Measurements from ENCODE around the gene EIF2D. TPM values are rescaled to one million over a fixed set of nuclear protein-coding genes. Genes with fewer than 3 reads are reported as not detected.

Gene EIF2D
- total RNA-seq, 4 donors from 2014 or later: 20.0 to 66.0 (median 34.9) TPM

DNA sequence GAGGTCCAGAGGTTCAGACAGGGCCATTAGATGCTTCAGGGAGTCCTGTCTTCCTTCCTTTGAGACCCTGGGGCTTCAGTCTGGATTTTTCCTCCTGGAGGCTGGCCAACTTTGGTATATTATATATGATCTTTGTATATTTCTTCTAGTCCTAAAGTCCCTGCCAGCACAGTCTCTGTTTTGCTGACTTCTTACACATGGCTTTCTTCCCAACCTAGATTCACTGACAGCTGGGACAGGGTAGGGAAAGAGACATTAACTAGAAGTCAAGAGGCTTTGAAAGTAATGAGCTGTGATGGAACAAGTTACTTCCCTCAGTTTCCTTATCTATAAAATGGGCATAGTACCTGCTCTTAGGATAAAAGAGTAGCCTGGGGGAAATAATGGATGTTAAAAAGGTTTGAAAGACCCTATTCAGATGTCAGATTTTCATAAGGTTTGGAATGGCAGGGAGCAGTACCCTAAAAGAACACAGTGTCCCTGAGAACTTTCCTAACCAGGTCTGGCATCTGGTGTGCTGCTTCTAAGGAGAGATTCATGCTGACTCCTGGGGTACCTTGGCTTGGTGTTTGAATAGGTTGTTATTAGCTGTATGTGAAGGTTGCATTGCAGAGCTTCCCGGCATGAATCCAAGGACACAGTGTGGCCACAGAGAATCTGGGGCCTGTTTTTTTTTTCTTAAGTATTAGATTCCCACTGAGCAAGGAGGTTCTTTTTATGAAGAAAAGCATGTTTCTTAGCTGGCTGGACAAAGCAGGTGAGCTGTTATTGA lies 57.4 kb downstream of the EIF2D start:
- no peak for TF ChIP-seq POLR2A (IDR thresholded peaks at IDR 0.05)
- TF ChIP-seq, protein P1, sequence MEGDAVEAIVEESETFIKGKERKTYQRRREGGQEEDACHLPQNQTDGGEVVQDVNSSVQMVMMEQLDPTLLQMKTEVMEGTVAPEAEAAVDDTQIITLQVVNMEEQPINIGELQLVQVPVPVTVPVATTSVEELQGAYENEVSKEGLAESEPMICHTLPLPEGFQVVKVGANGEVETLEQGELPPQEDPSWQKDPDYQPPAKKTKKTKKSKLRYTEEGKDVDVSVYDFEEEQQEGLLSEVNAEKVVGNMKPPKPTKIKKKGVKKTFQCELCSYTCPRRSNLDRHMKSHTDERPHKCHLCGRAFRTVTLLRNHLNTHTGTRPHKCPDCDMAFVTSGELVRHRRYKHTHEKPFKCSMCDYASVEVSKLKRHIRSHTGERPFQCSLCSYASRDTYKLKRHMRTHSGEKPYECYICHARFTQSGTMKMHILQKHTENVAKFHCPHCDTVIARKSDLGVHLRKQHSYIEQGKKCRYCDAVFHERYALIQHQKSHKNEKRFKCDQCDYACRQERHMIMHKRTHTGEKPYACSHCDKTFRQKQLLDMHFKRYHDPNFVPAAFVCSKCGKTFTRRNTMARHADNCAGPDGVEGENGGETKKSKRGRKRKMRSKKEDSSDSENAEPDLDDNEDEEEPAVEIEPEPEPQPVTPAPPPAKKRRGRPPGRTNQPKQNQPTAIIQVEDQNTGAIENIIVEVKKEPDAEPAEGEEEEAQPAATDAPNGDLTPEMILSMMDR (IDR thresholded peaks at IDR 0.05): no peak
- Histone ChIP-seq H3K27me3 (no peaks in the 10 kb centered on the region), H3K36me3 (no peaks in the 10 kb centered on the region), H3K27ac (peak overlapping the region in 3 of 4 donors; percentile 47 to 99 (median 84)), H3K9me3 (no peaks in the 10 kb centered on the region), H3K4me1 (peaks cover 0 to 24% (median 15%) of the 10 kb centered on the region in 4 donors), H3K4me3 (no peak overlapping the region)
- DNase-seq: no peak

DNA sequence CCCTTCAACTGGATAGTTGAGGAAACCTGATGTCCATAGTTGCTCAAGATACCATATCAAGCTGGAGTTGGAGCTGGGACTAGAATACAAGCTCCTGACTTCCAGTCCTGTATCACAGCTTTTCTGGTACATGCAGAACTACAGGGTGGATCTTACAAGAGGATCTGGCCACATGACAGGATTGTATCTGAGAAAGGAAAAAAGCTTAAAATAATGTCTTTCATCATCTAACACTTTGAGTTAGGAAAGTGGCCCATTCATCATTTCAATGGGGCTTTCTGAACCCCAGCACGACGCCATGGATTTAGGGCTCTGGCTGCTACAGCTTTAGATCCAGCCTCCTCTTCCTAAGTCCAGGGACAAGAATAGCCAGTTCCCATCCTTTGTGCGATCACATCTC lies 58.1 kb downstream of the EIF2D start:
- TF ChIP-seq, protein P1 (IDR thresholded peaks at IDR 0.05): no peak
- no peak for TF ChIP-seq POLR2A (IDR thresholded peaks at IDR 0.05)
- no peak overlapping the region for H3K4me3 ChIP-seq
- H3K27me3 ChIP-seq: no peaks in the 10 kb centered on the region
- no peaks in the 10 kb centered on the region for H3K36me3 ChIP-seq
- peak overlapping the region in 1 of 4 donors; percentile 99 for H3K27ac ChIP-seq
- H3K4me1 ChIP-seq: peaks cover 0 to 22% (median 15%) of the 10 kb centered on the region in 4 donors
- no peak for DNase-seq
- no peaks in the 10 kb centered on the region for H3K9me3 ChIP-seq

DNA sequence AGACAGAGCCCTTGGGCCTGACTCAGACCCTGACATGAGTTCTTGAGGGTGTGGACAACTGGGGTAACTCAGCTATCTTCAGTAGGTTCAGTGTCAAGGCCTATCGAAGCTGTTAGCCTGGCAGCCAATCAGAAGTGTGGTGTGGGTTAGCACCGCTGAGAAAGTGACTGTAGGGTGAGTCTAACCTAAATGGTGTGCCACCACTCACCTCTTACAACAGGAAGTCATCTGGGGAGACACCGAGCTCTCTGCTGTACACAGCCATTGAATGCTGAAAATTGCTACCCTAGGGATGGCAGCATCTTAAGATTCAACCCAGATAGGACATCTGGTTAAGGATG lies 60.3 kb downstream of the EIF2D start:
- TF ChIP-seq, protein P1 (IDR thresholded peaks at IDR 0.05): no peak
- no peak for TF ChIP-seq POLR2A (IDR thresholded peaks at IDR 0.05)
- Histone ChIP-seq H3K36me3 (no peaks in the 10 kb centered on the region), H3K4me1 (peaks cover 0 to 22% (median 11%) of the 10 kb centered on the region in 4 donors), H3K27ac (peak overlapping the region in 3 of 4 donors; percentile 18 to 44 (median 34)), H3K4me3 (no peak overlapping the region), H3K9me3 (no peaks in the 10 kb centered on the region), H3K27me3 (no peaks in the 10 kb centered on the region)
- DNase-seq: peak in 2 of 3 donors; percentile 47 to 72

DNA sequence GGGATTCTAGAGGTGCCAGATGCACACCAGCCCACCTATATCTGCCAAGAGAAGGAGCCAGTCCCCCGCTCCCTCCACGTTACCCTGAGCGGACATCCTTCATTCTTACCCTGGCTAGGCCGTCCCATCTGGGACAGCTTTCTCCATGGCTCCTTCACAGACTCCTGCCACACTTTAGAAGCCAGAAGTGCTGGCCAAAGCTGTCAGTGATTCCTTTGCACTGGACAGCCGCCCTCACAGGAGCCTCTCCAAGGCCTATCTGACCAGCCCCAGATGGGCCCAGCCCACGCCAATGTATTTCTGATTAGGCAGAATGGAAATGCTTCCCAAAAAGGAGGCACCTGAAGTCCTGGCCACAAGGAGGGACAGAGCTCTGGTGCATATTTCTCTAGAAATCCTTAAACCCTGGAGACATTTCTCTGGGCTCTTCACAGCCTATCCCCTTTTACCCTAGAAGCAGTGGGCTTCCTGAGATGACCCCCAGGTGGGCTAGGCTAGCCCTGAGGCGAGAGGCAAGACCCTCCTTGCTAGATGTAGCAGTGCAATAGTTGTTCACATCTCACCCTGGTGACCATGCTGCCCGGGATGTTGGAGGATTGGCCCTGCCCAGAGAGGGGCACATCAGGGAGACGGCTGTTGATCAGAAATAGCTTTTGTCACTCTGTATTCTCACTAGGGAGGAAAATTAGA lies 60.8 kb downstream of the EIF2D start:
- peak overlapping the region in 3 of 4 donors; percentile 18 to 44 (median 34) for H3K27ac ChIP-seq
- TF ChIP-seq, protein P1 (IDR thresholded peaks at IDR 0.05): no peak
- TF ChIP-seq POLR2A (IDR thresholded peaks at IDR 0.05): no peak
- DNase-seq: no peak
- no peak overlapping the region for H3K4me3 ChIP-seq
- peaks cover 0 to 17% (median 11%) of the 10 kb centered on the region in 4 donors for H3K4me1 ChIP-seq
- H3K27me3 ChIP-seq: no peaks in the 10 kb centered on the region
- no peaks in the 10 kb centered on the region for H3K36me3 ChIP-seq
- H3K9me3 ChIP-seq: no peaks in the 10 kb centered on the region

DNA sequence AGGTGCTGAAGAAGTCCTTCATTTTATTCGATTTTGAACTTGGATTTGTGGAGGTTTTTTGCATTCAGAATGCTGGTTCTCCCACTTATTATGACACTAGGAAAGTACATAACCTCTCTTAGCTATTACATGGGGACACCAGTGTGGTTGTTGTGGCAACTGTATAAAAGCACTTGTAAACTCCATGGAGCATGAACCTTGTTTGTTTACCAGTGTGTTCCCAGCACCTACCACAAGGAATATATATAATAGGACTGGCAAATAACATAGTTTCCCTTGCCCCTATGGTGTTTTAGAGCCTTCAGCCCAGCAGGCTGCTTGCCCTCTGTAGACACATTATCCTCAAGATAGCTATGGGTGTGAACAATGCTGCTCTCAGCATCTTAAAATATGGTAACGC lies 61.8 kb downstream of the EIF2D start:
- DNase-seq: no peak
- H3K27ac ChIP-seq: no peak overlapping the region
- TF ChIP-seq, protein P1 (IDR thresholded peaks at IDR 0.05): no peak
- no peak for TF ChIP-seq POLR2A (IDR thresholded peaks at IDR 0.05)
- H3K4me1 ChIP-seq: peaks cover 0 to 8% (median 7%) of the 10 kb centered on the region in 4 donors
- no peaks in the 10 kb centered on the region for H3K36me3 ChIP-seq
- H3K9me3 ChIP-seq: no peaks in the 10 kb centered on the region
- no peak overlapping the region for H3K4me3 ChIP-seq
- H3K27me3 ChIP-seq: no peaks in the 10 kb centered on the region

Measured in Peyer's patch (tissue), 4 donors.